Liver (tissue), 9 donors: ENCODE measurements around the gene CCDC91. TPM values are rescaled to one million over a fixed set of nuclear protein-coding genes. Genes with fewer than 3 reads are reported as not detected.

ENCODE experiments used
- DNase-seq: peaks from one replicate; pipeline ENCODE4 v3.0.0-alpha.2; 2017; ENCODE audit warnings: low spot score
- H3K27ac ChIP-seq, 2 donors: one replicate each; pipeline ENCODE4 v1.7.0; 2013; ENCODE audit warnings: inconsistent platforms in 2 of 2, low read length in 2 of 2, control low read depth in 1 of 2, low read depth in 1 of 2, mild to moderate bottlenecking in 1 of 2
- H3K27me3 ChIP-seq, 4 donors: one replicate each; pipeline versions ENCODE4 v1.6.1 to v1.7.0; 2013; ENCODE audit warnings: low read length in 3 of 4, inconsistent platforms in 1 of 4, mild to moderate bottlenecking in 1 of 4, moderate library complexity in 1 of 4; ENCODE audit not compliant: control insufficient read depth in 4 of 4, insufficient read depth in 4 of 4
- H3K36me3 ChIP-seq, 4 donors: one replicate each; pipeline versions ENCODE4 v1.6.1 to v1.7.0; 2013; ENCODE audit warnings: low read length in 3 of 4, mild to moderate bottlenecking in 3 of 4, low read depth in 1 of 4, moderate library complexity in 1 of 4; ENCODE audit not compliant: control insufficient read depth in 4 of 4, insufficient read depth in 3 of 4
- H3K4me1 ChIP-seq, 4 donors: one replicate each; pipeline versions ENCODE4 v1.6.1 to v1.7.0; 2013; ENCODE audit warnings: low read length in 3 of 4, mild to moderate bottlenecking in 3 of 4, moderate library complexity in 1 of 4; ENCODE audit not compliant: control insufficient read depth in 4 of 4, insufficient read depth in 4 of 4
- H3K4me3 ChIP-seq, 3 donors: one replicate each; pipeline versions ENCODE4 v1.6.1 to v1.7.0; 2013; ENCODE audit warnings: low read length in 3 of 3, control low read depth in 1 of 3, low read depth in 1 of 3, mild to moderate bottlenecking in 1 of 3
- H3K9ac ChIP-seq, 2 donors: one replicate each; pipeline ENCODE4 v1.7.0; 2013; ENCODE audit warnings: low read length in 2 of 2, mild to moderate bottlenecking in 2 of 2, moderate library complexity in 2 of 2, control low read depth in 1 of 2, low read depth in 1 of 2
- H3K9me3 ChIP-seq, 4 donors: one replicate each; pipeline versions ENCODE4 v1.6.1 to v1.7.0; 2013; ENCODE audit warnings: low read length in 3 of 4; ENCODE audit not compliant: control insufficient read depth in 4 of 4
- ATF3 ChIP-seq: IDR thresholded peaks from 2 replicates; pipeline ENCODE4 v1.6.1; 2016; ENCODE audit warnings: antibody characterized with exemption
- CTCF ChIP-seq: fragments of 150-350 bp; IDR thresholded peaks from 2 replicates; pipeline ENCODE4 v1.5.1; 2017; ENCODE audit warnings: improper control_type of control experiment, low read depth, low read length; ENCODE audit not compliant: missing input control
- EGR1 ChIP-seq, 2 donors: IDR thresholded peaks; 2 replicates each; pipeline ENCODE4 v1.6.1; 2016 to 2018; ENCODE audit warnings: antibody characterized with exemption in 2 of 2, low read depth in 2 of 2
- FOXA1 ChIP-seq: IDR thresholded peaks from 2 replicates; pipeline ENCODE4 v1.6.1; 2016; ENCODE audit warnings: antibody characterized with exemption
- FOXA2 ChIP-seq: IDR thresholded peaks from 2 replicates; pipeline ENCODE4 v1.6.1; 2016; ENCODE audit warnings: antibody characterized with exemption
- GABPA ChIP-seq, 2 donors: IDR thresholded peaks in 1 of 2; conservative IDR thresholded peaks in 1 of 2; 2 replicates each; pipeline ENCODE4 v1.6.1; 2016; ENCODE audit warnings: antibody characterized with exemption in 2 of 2, mild to moderate bottlenecking in 1 of 2, moderate library complexity in 1 of 2
- HNF4A ChIP-seq, 2 donors: conservative IDR thresholded peaks; 2 replicates each; pipeline ENCODE4 v1.6.1; 2016; ENCODE audit warnings: antibody characterized with exemption in 2 of 2, mild to moderate bottlenecking in 2 of 2
- HNF4G ChIP-seq: IDR thresholded peaks from 2 replicates; pipeline ENCODE4 v1.6.1; 2016; ENCODE audit warnings: antibody characterized with exemption
- JUND ChIP-seq, 2 donors: IDR thresholded peaks; 2 replicates each; pipeline ENCODE4 v1.6.1; 2016; ENCODE audit warnings: antibody characterized with exemption in 2 of 2
- NR2F2 ChIP-seq: IDR thresholded peaks from 2 replicates; pipeline ENCODE4 v1.6.1; 2016; ENCODE audit warnings: antibody characterized with exemption
- RAD21 ChIP-seq, 2 donors: IDR thresholded peaks; 2 replicates each; pipeline ENCODE4 v1.6.1; 2016; ENCODE audit warnings: antibody characterized with exemption in 2 of 2, mild to moderate bottlenecking in 2 of 2
- REST ChIP-seq: IDR thresholded peaks from 2 replicates; pipeline ENCODE4 v1.6.1; 2016; ENCODE audit warnings: antibody characterized with exemption, mild to moderate bottlenecking
- RXRA ChIP-seq, 2 donors: IDR thresholded peaks; 2 replicates each; pipeline ENCODE4 v1.6.1; 2017 to 2018; ENCODE audit warnings: antibody characterized with exemption in 2 of 2, mild to moderate bottlenecking in 1 of 2
- SP1 ChIP-seq: IDR thresholded peaks from 2 replicates; pipeline ENCODE4 v1.6.1; 2018; ENCODE audit warnings: antibody characterized with exemption, mild to moderate bottlenecking
- TAF1 ChIP-seq: conservative IDR thresholded peaks from 2 replicates; pipeline ENCODE4 v1.6.1; 2016; ENCODE audit warnings: antibody characterized with exemption, mild to moderate bottlenecking
- YY1 ChIP-seq: IDR thresholded peaks from 2 replicates; pipeline ENCODE4 v1.6.1; 2016; ENCODE audit warnings: antibody characterized with exemption, mild to moderate bottlenecking
- WGBS: extraction: QIAGEN DNeasy Blood & Tissue Kit; methylation state at CpG from one replicate; pipeline ENCODE4 v1.1.7; 2013; 5-methylcytosine and 5-hydroxymethylcytosine counted together
- polyA plus RNA-seq, 2 donors: library from polyadenylated mRNA; stranded (reverse) in 1 of 2; unstranded in 1 of 2; fragments of 200-250 nt in 1 of 2; fragments of >200 nt in 1 of 2; fragmentation: Nextera tagmentation in 1 of 2; extraction: Ambion mirVana in 1 of 2; gene quantifications; one replicate each; pipeline versions ENCODE4 v1.2.1 to v1.2.3, GENCODE V29; 2013 to 2015
- total RNA-seq, 2 donors: library from RNA; depleted of rRNA; stranded (reverse); fragments of >200 nt; gene quantifications; one replicate each; pipeline ENCODE4 v1.2.3, GENCODE V29; 2014
- TF ChIP-seq, protein P1 (sequence below): IDR thresholded peaks from 2 replicates; pipeline ENCODE4 v1.6.1; 2016; ENCODE audit warnings: antibody characterized with exemption
- TF ChIP-seq, protein P2 (sequence below): IDR thresholded peaks from 2 replicates; pipeline ENCODE4 v1.6.1; 2016; ENCODE audit warnings: antibody characterized with exemption
- donor health status: healthy.
- donor health status: healthy.
- donor health status: healthy.
- donor health status: healthy.
- donor health status: healthy.

Gene CCDC91
- total and polyA plus RNA-seq, 4 donors, result 8.4 to 29.0 (median 15.1) TPM

GRCh38 chr12:28440081-28440608 lies 249.9 kb downstream of the CCDC91 start:
- Histone ChIP-seq H3K9me3 (no peaks in the 10 kb centered on the region), H3K36me3 (no peaks in the 10 kb centered on the region), H3K9ac (no peak overlapping the region), H3K27me3 (no peaks in the 10 kb centered on the region), H3K4me3 (no peak overlapping the region), H3K4me1 (no peaks in the 10 kb centered on the region), H3K27ac (no peak overlapping the region)
- WGBS, result 93% methylated on average over 3 of the region's 3 CpGs
- no peak for DNase-seq
- no peak for TF ChIP-seq YY1
- TF ChIP-seq HNF4A (conservative IDR thresholded peaks at IDR 0.05), result no peak
- TF ChIP-seq REST, result no peak
- TF ChIP-seq, protein P1, sequence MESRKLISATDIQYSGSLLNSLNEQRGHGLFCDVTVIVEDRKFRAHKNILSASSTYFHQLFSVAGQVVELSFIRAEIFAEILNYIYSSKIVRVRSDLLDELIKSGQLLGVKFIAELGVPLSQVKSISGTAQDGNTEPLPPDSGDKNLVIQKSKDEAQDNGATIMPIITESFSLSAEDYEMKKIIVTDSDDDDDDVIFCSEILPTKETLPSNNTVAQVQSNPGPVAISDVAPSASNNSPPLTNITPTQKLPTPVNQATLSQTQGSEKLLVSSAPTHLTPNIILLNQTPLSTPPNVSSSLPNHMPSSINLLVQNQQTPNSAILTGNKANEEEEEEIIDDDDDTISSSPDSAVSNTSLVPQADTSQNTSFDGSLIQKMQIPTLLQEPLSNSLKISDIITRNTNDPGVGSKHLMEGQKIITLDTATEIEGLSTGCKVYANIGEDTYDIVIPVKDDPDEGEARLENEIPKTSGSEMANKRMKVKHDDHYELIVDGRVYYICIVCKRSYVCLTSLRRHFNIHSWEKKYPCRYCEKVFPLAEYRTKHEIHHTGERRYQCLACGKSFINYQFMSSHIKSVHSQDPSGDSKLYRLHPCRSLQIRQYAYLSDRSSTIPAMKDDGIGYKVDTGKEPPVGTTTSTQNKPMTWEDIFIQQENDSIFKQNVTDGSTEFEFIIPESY, result no peak
- TF ChIP-seq RAD21 (IDR thresholded peaks at IDR 0.05), result no peak
- TF ChIP-seq CTCF, result no peak
- no peak for TF ChIP-seq RXRA (IDR thresholded peaks at IDR 0.05)
- no peak for TF ChIP-seq EGR1 (IDR thresholded peaks at IDR 0.05; ENCODE audit: low read depth in 2 of 2)
- no peak for TF ChIP-seq TAF1
- TF ChIP-seq, protein P2, sequence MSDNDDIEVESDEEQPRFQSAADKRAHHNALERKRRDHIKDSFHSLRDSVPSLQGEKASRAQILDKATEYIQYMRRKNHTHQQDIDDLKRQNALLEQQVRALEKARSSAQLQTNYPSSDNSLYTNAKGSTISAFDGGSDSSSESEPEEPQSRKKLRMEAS, result no peak
- no peak for TF ChIP-seq GABPA (IDR thresholded peaks at IDR 0.05 in 1 of 2, conservative IDR thresholded peaks at IDR 0.05 in 1 of 2)
- TF ChIP-seq HNF4G, result no peak
- no peak for TF ChIP-seq FOXA2
- no peak for TF ChIP-seq FOXA1
- no peak for TF ChIP-seq SP1
- no peak for TF ChIP-seq NR2F2
- no peak for TF ChIP-seq JUND (IDR thresholded peaks at IDR 0.05)
- TF ChIP-seq ATF3, result no peak
